Breast epithelium (tissue), 4 donors: ENCODE data around the gene HMGCR. TPM values are rescaled to one million over a fixed set of nuclear protein-coding genes. Genes with fewer than 3 reads are reported as not detected.

Source experiments
- DNase-seq, 2 donors: peaks; one replicate each; pipeline ENCODE4 v3.0.0-alpha.2; 2019; ENCODE audit warnings: low spot score in 2 of 2
- H3K27ac ChIP-seq, 2 donors: fragments of 200-600 bp; sonication (generic) in 1 of 2; one replicate each; pipeline ENCODE4 v1.5.1; 2016 to 2019; ENCODE audit warnings: mild to moderate bottlenecking in 1 of 2
- H3K27me3 ChIP-seq, 2 donors: fragments of 200-600 bp; sonication (generic) in 1 of 2; one replicate each; pipeline versions ENCODE4 v1.5.1 to v1.6.0; 2017 to 2019; ENCODE audit warnings: control low read depth in 1 of 2, mild to moderate bottlenecking in 1 of 2
- H3K36me3 ChIP-seq: fragments of 200-600 bp; one replicate; pipeline ENCODE4 v1.5.1; 2019
- H3K4me1 ChIP-seq, 2 donors: fragments of 200-600 bp; sonication (generic); one replicate each; pipeline ENCODE4 v1.5.1; 2016 to 2019; ENCODE audit warnings: control low read depth in 1 of 2
- H3K4me3 ChIP-seq, 3 donors: fragments of 200-600 bp; sonication (generic); 1 replicate in 2 of 3; 2 replicates in 1 of 3; pipeline ENCODE4 v1.5.1; 2016 to 2019; ENCODE audit warnings: mild to moderate bottlenecking in 3 of 3, moderate library complexity in 2 of 3
- H3K9me3 ChIP-seq, 2 donors: fragments of 200-600 bp; sonication (generic) in 1 of 2; one replicate each; pipeline ENCODE4 v1.5.1; 2016 to 2019; ENCODE audit warnings: control low read depth in 1 of 2
- POLR2A ChIP-seq: fragments of 450-650 bp; IDR thresholded peaks from one replicate; pipeline ENCODE4 v1.6.1; 2016; ENCODE audit warnings: antibody characterized with exemption, mild to moderate bottlenecking, moderate library complexity
- POLR2AphosphoS5 ChIP-seq, 3 donors: sonication (generic); formaldehyde crosslinking; IDR thresholded peaks; one replicate each; pipeline ENCODE4 v1.6.1; 2017; ENCODE audit warnings: antibody characterized with exemption in 3 of 3
- intact Hi-C: fragments of 100-400 bp; cut with DNase I; formaldehyde crosslinking; loops from one replicate; pipeline ENCODE4 v1.15.1; 2023; ENCODE audit warnings: low total_unique reads
- total RNA-seq, 3 donors: library from RNA; depleted of rRNA; stranded (reverse); fragments of >200 nt; gene quantifications; one replicate each; pipeline ENCODE4 v1.1.0, GENCODE V29; 2016
- TF ChIP-seq, protein P1 (sequence below), 3 donors: fragments of 450-650 bp; IDR thresholded peaks; one replicate each; pipeline ENCODE4 v1.5.1; 2016 to 2017; ENCODE audit warnings: antibody characterized with exemption in 3 of 3, mild to moderate bottlenecking in 3 of 3, moderate library complexity in 3 of 3

Gene HMGCR
- total RNA-seq, 3 donors from 2014 or later, result 12.8 to 34.0 (median 16.5) TPM

DNA sequence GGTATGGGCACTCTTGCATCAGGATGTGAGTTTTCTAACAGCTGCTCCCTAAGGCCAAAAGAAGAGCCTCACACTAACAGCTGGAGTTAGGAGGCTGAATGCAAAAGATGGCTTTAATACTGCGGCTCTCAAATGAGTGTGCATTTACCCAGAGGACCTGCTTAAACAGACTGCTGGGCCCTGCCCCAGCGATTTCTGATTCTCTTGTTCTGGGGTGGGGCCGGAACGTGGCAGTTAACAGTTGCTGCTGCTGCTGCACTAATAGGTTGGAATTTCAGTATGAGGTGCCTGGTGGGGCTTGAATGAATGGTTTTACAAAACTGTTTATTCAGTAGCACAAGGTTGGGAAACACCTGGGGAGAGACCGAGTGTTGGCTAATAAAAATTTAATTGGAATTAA, 26.1 kb downstream of the HMGCR start:
- H3K9me3 ChIP-seq, result no peaks in the 10 kb centered on the region
- H3K27ac ChIP-seq, result no peak overlapping the region
- H3K36me3 ChIP-seq, result peaks cover 6% of the 10 kb centered on the region
- intact Hi-C loops, result no loop called here
- no peaks in the 10 kb centered on the region for H3K4me1 ChIP-seq
- H3K4me3 ChIP-seq, result no peak overlapping the region
- TF ChIP-seq POLR2AphosphoS5 (IDR thresholded peaks at IDR 0.05) (no peak), POLR2A (no peak)
- TF ChIP-seq, protein P1, sequence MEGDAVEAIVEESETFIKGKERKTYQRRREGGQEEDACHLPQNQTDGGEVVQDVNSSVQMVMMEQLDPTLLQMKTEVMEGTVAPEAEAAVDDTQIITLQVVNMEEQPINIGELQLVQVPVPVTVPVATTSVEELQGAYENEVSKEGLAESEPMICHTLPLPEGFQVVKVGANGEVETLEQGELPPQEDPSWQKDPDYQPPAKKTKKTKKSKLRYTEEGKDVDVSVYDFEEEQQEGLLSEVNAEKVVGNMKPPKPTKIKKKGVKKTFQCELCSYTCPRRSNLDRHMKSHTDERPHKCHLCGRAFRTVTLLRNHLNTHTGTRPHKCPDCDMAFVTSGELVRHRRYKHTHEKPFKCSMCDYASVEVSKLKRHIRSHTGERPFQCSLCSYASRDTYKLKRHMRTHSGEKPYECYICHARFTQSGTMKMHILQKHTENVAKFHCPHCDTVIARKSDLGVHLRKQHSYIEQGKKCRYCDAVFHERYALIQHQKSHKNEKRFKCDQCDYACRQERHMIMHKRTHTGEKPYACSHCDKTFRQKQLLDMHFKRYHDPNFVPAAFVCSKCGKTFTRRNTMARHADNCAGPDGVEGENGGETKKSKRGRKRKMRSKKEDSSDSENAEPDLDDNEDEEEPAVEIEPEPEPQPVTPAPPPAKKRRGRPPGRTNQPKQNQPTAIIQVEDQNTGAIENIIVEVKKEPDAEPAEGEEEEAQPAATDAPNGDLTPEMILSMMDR (IDR thresholded peaks at IDR 0.05), result no peak
- no peaks in the 10 kb centered on the region for H3K27me3 ChIP-seq
- no peak for DNase-seq

DNA sequence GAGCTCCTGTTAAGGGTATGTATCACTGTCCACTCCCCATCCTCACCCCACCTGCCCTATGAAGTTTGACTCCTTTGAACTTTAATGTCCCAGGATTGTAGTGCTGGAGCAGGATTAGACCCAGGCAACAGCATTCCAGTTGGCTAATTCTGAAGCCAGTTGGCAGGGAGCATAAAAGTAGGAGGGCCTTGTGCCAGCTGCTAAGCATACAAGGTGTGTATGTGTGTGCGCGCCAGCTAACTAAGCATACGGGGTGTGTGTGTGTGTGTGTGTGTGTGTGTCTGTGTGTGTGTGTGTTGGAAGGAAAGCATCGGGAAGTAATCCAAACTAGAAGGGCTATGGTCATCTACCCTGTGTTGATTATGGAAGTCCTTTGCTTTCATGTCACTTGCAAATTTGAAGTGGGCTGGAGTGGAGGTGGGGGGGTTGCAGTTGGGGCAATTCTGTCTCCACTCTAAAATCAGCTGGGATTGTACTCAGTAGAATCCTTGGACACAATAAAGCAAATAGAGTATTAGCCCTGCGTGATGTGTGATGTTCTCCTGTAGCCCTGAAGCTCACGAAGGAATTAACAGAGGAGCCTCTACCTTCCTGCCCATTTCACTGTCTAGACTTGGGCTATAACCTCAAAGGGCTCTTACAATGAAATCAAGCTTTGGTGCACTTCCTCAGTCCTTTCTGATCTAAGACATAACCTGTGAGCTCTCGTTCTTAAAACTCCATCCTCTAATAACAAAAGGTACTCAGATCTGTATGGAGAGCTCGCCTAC, 26.9 kb downstream of the HMGCR start:
- H3K27ac ChIP-seq, result no peak overlapping the region
- H3K4me1 ChIP-seq, result no peaks in the 10 kb centered on the region
- no peaks in the 10 kb centered on the region for H3K27me3 ChIP-seq
- no peaks in the 10 kb centered on the region for H3K9me3 ChIP-seq
- DNase-seq, result peak; percentile 30 to 57
- intact Hi-C loops, result no loop called here
- H3K4me3 ChIP-seq, result no peak overlapping the region
- TF ChIP-seq POLR2AphosphoS5 (IDR thresholded peaks at IDR 0.05) (no peak), POLR2A (no peak)
- TF ChIP-seq, protein P1 (IDR thresholded peaks at IDR 0.05), result no peak
- H3K36me3 ChIP-seq, result peaks cover 6% of the 10 kb centered on the region

DNA sequence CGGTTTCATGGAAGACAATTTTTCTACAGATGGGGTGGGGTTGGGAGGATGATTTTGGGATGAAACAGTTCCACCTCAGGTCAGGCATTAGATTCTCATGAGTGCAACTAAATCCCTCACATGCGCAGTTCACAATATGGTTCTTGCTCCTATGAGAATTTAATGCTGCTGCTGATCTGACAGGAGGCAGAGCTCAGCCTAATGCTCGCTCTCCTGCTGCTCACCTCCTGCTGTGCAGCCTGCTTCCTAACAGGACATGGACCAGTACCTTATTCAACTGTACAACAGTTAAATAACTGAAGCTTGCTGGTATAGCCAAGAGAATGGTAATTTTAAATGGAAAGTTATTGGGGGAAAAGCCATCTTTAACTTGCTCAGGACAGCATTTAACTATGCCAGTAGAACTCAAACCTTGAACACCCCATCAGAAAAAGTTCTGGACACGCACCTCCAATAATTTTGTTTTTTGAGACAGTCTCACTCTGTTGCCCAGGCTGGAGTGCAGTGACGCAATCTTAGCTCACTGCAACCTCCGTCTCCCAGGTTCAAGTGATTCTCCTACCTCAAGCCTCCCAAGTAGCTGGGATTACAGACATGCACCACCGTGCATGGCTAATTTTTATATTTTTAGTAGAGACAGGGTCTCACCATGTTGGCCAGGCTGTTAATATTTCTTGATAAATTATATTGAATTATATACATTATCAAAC, 27.7 kb downstream of the HMGCR start:
- TF ChIP-seq POLR2A (no peak), POLR2AphosphoS5 (IDR thresholded peaks at IDR 0.05) (no peak)
- TF ChIP-seq, protein P1 (IDR thresholded peaks at IDR 0.05), result no peak
- Histone ChIP-seq H3K9me3 (no peaks in the 10 kb centered on the region), H3K4me3 (no peak overlapping the region), H3K27me3 (no peaks in the 10 kb centered on the region), H3K27ac (no peak overlapping the region), H3K36me3 (peaks cover 6% of the 10 kb centered on the region), H3K4me1 (no peaks in the 10 kb centered on the region)
- intact Hi-C loops, result no loop called here
- DNase-seq, result no peak

DNA sequence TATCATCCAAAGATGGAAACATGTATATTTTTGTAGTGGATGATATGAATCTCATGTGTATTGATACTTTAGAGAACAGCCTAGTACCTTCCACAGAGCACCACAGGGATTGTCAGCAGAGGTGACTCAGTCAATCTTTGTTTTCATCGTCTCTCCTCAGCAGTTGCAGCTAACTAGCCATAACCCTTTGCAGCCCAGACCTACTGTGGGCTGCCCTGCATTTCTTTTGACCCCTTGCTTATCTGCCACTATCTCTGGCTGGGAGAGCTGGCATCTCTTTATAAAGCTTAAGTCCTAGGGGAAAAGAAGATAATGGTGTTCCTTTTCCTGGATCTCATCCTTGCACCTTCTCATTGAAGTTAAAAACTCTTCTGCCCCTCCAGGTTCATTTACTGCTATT, 28.7 kb downstream of the HMGCR start:
- intact Hi-C loops, result no loop called here
- TF ChIP-seq, protein P1 (IDR thresholded peaks at IDR 0.05), result no peak
- TF ChIP-seq POLR2AphosphoS5 (IDR thresholded peaks at IDR 0.05) (no peak), POLR2A (no peak)
- Histone ChIP-seq H3K4me1 (no peaks in the 10 kb centered on the region), H3K27ac (no peak overlapping the region), H3K9me3 (no peaks in the 10 kb centered on the region), H3K4me3 (no peak overlapping the region), H3K36me3 (no peaks in the 10 kb centered on the region), H3K27me3 (no peaks in the 10 kb centered on the region)
- DNase-seq, result no peak

DNA sequence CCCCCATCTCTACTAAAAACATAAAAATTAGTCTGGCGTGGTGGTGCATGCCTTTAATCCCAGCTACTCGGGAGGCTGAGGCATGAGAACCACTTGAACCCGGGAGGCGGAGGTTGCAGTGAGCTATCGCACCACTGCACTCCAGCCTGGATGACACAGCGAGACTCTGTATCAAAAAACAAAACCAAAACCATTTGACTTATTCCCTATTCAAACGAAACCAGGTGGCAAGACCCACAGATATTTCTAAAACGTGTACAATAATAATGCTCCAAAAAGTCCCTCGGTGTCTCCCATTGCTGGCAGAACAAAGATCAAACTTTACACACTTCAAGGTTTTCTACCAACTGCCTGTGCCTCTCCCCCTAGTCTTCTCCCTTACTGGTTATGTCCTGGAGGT, 29.8 kb downstream of the HMGCR start:
- intact Hi-C loops, result no loop called here
- H3K4me3 ChIP-seq, result no peak overlapping the region
- H3K27me3 ChIP-seq, result no peaks in the 10 kb centered on the region
- no peaks in the 10 kb centered on the region for H3K4me1 ChIP-seq
- H3K36me3 ChIP-seq, result no peaks in the 10 kb centered on the region
- TF ChIP-seq POLR2A (no peak), POLR2AphosphoS5 (IDR thresholded peaks at IDR 0.05) (no peak)
- TF ChIP-seq, protein P1 (IDR thresholded peaks at IDR 0.05), result no peak
- H3K9me3 ChIP-seq, result no peaks in the 10 kb centered on the region
- no peak overlapping the region for H3K27ac ChIP-seq
- DNase-seq, result no peak
